GM21786 (cell line): Measurements from ENCODE around the gene TFPI2.
A peak's percentile ranks its signal among the peaks of the same experiment; 100 is the strongest.

Source experiments
- ATAC-seq: cut with Tn5 transposase; IDR thresholded peaks from one replicate; pipeline ENCODE4 v1.9.1; 2021; ENCODE audit not compliant: unreplicated experiment

TFPI2 gene

GRCh38 chr7:93910076-93910994, 19.8 kb upstream of the TFPI2 start:
- no peak for ATAC-seq

- ATAC-seq = no peak
Observed at GRCh38 chr7:93906267-93906666, 15.7 kb upstream of the TFPI2 start, which contains the start of gene GNGT1. GNGT1 (plus strand) TSS chr7:93906567; CDS start chr7:93906747, 180 bp downstream.

- ATAC-seq = no peak
Observed at GRCh38 chr7:93902777-93903423, 12.3 kb upstream of the TFPI2 start.

GRCh38 chr7:93897680-93898079, 7.1 kb upstream of the TFPI2 start:
- ATAC-seq = no peak

- ATAC-seq = no peak
Observed at GRCh38 chr7:93895859-93896600, 5.5 kb upstream of the TFPI2 start.

GRCh38 chr7:93894966-93895640, 4.5 kb upstream of the TFPI2 start:
- no peak for ATAC-seq

- ATAC-seq = no peak
Observed at GRCh38 chr7:93894426-93894825, 3.9 kb upstream of the TFPI2 start.

GRCh38 chr7:93890041-93890463, 501 bp downstream of the TFPI2 start:
- peak; percentile 52 for ATAC-seq

- ATAC-seq = no peak
Observed at GRCh38 chr7:93889261-93889660, 1.3 kb downstream of the TFPI2 start.

GRCh38 chr7:93884541-93884940, 6.0 kb downstream of the TFPI2 start:
- ATAC-seq = no peak

- ATAC-seq = no peak
Observed at GRCh38 chr7:93883917-93884345, 6.6 kb downstream of the TFPI2 start.

GRCh38 chr7:93883078-93883916, 7.3 kb downstream of the TFPI2 start:
- no peak for ATAC-seq

GRCh38 chr7:93882468-93882867, 8.1 kb downstream of the TFPI2 start:
- no peak for ATAC-seq

- no peak for ATAC-seq
Observed at GRCh38 chr7:93879356-93879755, 11.2 kb downstream of the TFPI2 start.

GRCh38 chr7:93877742-93878141, 12.8 kb downstream of the TFPI2 start:
- ATAC-seq = no peak

- no peak for ATAC-seq
Observed at GRCh38 chr7:93873998-93874574, 16.5 kb downstream of the TFPI2 start.

- no peak for ATAC-seq
Observed at GRCh38 chr7:93866886-93867285, 23.7 kb downstream of the TFPI2 start.

- no peak for ATAC-seq
Observed at GRCh38 chr7:93862651-93863050, 27.9 kb downstream of the TFPI2 start.

GRCh38 chr7:93861325-93861949, 29.1 kb downstream of the TFPI2 start:
- peak; percentile 41 for ATAC-seq
